Stimulated activated CD8-positive, alpha-beta memory T cell treated with anti-CD3 and anti-CD28 coated beads, Interleukin-7, amount 100 ng/mL, for 24 hours (primary cell): ENCODE data around the gene C4A.

Experiments used
- DNase-seq: peaks from one replicate; pipeline ENCODE4 v3.0.0-alpha.2; 2020; ENCODE audit warnings: low read depth

C4A gene

DNA sequence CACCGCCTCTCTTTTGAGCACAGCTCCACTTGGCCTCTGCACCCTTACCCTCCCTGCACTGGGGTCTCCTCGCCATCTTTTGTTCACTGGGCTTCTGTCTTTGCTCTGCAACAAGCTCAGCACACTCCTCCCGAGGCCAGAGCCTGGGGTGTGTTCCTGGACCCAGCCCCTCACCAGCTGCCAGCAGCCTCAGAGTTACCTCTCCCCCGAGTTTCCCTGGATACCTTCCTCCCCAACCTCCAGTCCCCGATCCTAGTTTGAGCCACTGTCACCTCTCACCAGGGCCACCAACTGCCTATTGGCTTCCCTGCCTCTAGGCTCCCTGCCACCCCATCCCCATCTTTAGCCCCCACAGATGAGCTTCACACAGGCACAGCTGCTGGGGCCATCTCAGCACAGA lies 68.7 kb downstream of the C4A start:
- DNase-seq, result no peak
